RWPE1 (cell line): ENCODE measurements around the gene CHTF8.

ENCODE experiments used
- CTCF ChIA-PET: fragments of 350-600 bp; sonication (Branson Sonifier 250); formaldehyde crosslinking; extraction: SDS; loops from one replicate; lab custom pipeline; 2021; lab: Yijun Ruan, JAX
- POLR2A ChIA-PET: fragments of 400-600 bp; formaldehyde crosslinking; extraction: SDS; loops from one replicate; lab custom pipeline; 2020; ENCODE audit warnings: antibody characterized with exemption; ENCODE audit not compliant: low non-redundant PET; lab: Yijun Ruan, JAX
- DNase-seq: peaks from one replicate; pipeline ENCODE4 v3.0.0; 2012; ENCODE audit warnings: low spot score
- H3K27ac ChIP-seq: fragments of 450-650 bp; 2 replicates; pipeline ENCODE4 v1.5.1; 2017
- CTCF ChIP-seq: fragments of 450-650 bp; conservative IDR thresholded peaks from 2 replicates; pipeline ENCODE4 v1.5.1; 2017; ENCODE audit warnings: low read depth, mild to moderate bottlenecking

Gene CHTF8

GRCh38 chr16:69119536-69119935 lies 12.9 kb downstream of the CHTF8 start:
- POLR2A ChIA-PET = no interaction called here

GRCh38 chr16:69118994-69119393 lies 13.4 kb downstream of the CHTF8 start:
- CTCF ChIA-PET = interaction anchor here (0.6 kb wide), 2 partner anchors 216 to 242 kb away, joined by 3 read pairs; no protein-coding TSS in a partner anchor
- POLR2A ChIA-PET = no interaction called here
- no peak overlapping the region for H3K27ac ChIP-seq
- DNase-seq = no peak
- no peak for TF ChIP-seq CTCF

More at GRCh38 chr16:69119536-69119935, 12.9 kb downstream of the CHTF8 start:
- no peak for DNase-seq
- no peak overlapping the region for H3K27ac ChIP-seq
- CTCF ChIA-PET = interaction anchor here (0.6 kb wide), 2 partner anchors 217 to 243 kb away, joined by 3 read pairs; no protein-coding TSS in a partner anchor
- no peak for TF ChIP-seq CTCF

- no peak overlapping the region for H3K27ac ChIP-seq
- DNase-seq = no peak
- CTCF ChIA-PET = interaction anchor here (1.9 kb wide), 1 partner anchor 11 kb away, joined by 5 read pairs; no protein-coding TSS in a partner anchor
- no peak for TF ChIP-seq CTCF
- POLR2A ChIA-PET = no interaction called here
Observed at GRCh38 chr16:69118468-69118867, 13.9 kb downstream of the CHTF8 start.

GRCh38 chr16:69116906-69117305 lies 15.5 kb downstream of the CHTF8 start:
- CTCF ChIA-PET = interaction anchor here (1.9 kb wide), 1 partner anchor 9 kb away, joined by 5 read pairs; no protein-coding TSS in a partner anchor
- TF ChIP-seq CTCF = no peak
- POLR2A ChIA-PET = no interaction called here
- no peak for DNase-seq
- H3K27ac ChIP-seq = no peak overlapping the region

- no peak for TF ChIP-seq CTCF
- POLR2A ChIA-PET = no interaction called here
- DNase-seq = no peak
- no peak overlapping the region for H3K27ac ChIP-seq
- CTCF ChIA-PET = interaction anchor here (1.9 kb wide), 1 partner anchor 9 kb away, joined by 5 read pairs; no protein-coding TSS in a partner anchor
Observed at GRCh38 chr16:69116256-69116875, 16.0 kb downstream of the CHTF8 start.

GRCh38 chr16:69115837-69116236 lies 16.6 kb downstream of the CHTF8 start:
- no peak for TF ChIP-seq CTCF
- no peak for DNase-seq
- POLR2A ChIA-PET = no interaction called here
- CTCF ChIA-PET = no interaction called here
- no peak overlapping the region for H3K27ac ChIP-seq
